OCI-LY3 (cell line): Measurements from ENCODE around the gene PLG.
A peak's percentile ranks its signal among the peaks of the same experiment; 100 is the strongest.
"Not testable (repeated sequence)": the region's sequence is repeated elsewhere in the genome, so short reads cannot be mapped to it uniquely, and the experiment has no call there.

Experiments used
- H2AFZ ChIP-seq: fragments of 200-600, 300-600 bp; shearing (Covaris generic); 2 replicates; pipeline ENCODE4 v1.6.0; 2014; ENCODE audit warnings: antibody characterized with exemption, low read depth, low read length
- H3K27ac ChIP-seq: fragments of 200-600, 300-600 bp; sonication (generic); 2 replicates; pipeline ENCODE4 v1.5.1; 2014; ENCODE audit warnings: mild to moderate bottlenecking, low read length, moderate library complexity, mixed read lengths
- H3K27me3 ChIP-seq: fragments of 200-600, 300-600 bp; sonication (generic); 2 replicates; pipeline ENCODE4 v1.6.1; 2014; ENCODE audit warnings: low read depth, low read length, mixed read lengths
- H3K36me3 ChIP-seq: fragments of 200-600, 300-600 bp; sonication (generic); replicated peaks from 2 replicates; pipeline ENCODE3; 2014; ENCODE audit warnings: low read depth, low read length, mixed read lengths
- H3K4me1 ChIP-seq: fragments of 300-600, 200-600 bp; sonication (generic); 2 replicates; pipeline ENCODE4 v1.6.1; 2014; ENCODE audit warnings: low read length, mixed read lengths
- H3K4me2 ChIP-seq: fragments of 200-600, 300-600 bp; sonication (generic); 2 replicates; pipeline ENCODE4 v1.6.1; 2014; ENCODE audit warnings: low read length, mixed read lengths
- H3K4me3 ChIP-seq: fragments of 300-600, 200-600 bp; sonication (generic); 2 replicates; pipeline ENCODE4 v1.5.1; 2014; ENCODE audit warnings: antibody characterized with exemption, mild to moderate bottlenecking, low read length, moderate library complexity
- H3K79me2 ChIP-seq: fragments of 300-600, 200-600 bp; shearing (Covaris generic); 2 replicates; pipeline ENCODE4 v1.6.1; 2014; ENCODE audit warnings: mild to moderate bottlenecking, low read length, mixed read lengths
- H3K9ac ChIP-seq: fragments of 300-600, 200-600 bp; shearing (Covaris generic); 2 replicates; pipeline ENCODE4 v1.6.0; 2014; ENCODE audit warnings: mild to moderate bottlenecking, low read length, moderate library complexity
- H3K9me3 ChIP-seq: fragments of 200-600, 300-600 bp; shearing (Covaris generic); 2 replicates; pipeline ENCODE4 v1.6.1; 2014; ENCODE audit warnings: low read length, mixed read lengths; ENCODE audit not compliant: insufficient read depth
- H4K20me1 ChIP-seq: fragments of 200-600, 300-600 bp; sonication (generic); 2 replicates; pipeline ENCODE4 v1.6.1; 2016; ENCODE audit warnings: low read length, mixed read lengths; ENCODE audit not compliant: insufficient read depth
- CTCF ChIP-seq: fragments of 200-600, 300-600 bp; sonication (generic); IDR thresholded peaks from 2 replicates; pipeline ENCODE4 v1.5.1; 2014; ENCODE audit warnings: antibody characterized with exemption, low read length, low read depth
- EZH2phosphoT487 ChIP-seq: fragments of 200-600 bp; shearing (Covaris generic); IDR thresholded peaks from 2 replicates; pipeline ENCODE4 v1.6.1; 2018; ENCODE audit warnings: antibody characterized with exemption, mixed run types, low read depth

PLG gene

GRCh38 chr6:160781298-160781697 lies 79.3 kb downstream of the PLG start:
- Histone ChIP-seq H3K4me2 (0 out of 2 replicates have a peak overlapping the region, but pooled peaks have one; percentile 2), H3K79me2 (no peaks in the 10 kb centered on the region), H3K36me3 (no peaks in the 10 kb centered on the region), H3K4me3 (no peak overlapping the region), H2AFZ (no peak overlapping the region), H3K4me1 (peaks cover 15% of the 10 kb centered on the region), H4K20me1 (no peaks in the 10 kb centered on the region), H3K9ac (no peak overlapping the region), H3K27me3 (no peaks in the 10 kb centered on the region), H3K27ac (no peak overlapping the region), H3K9me3 (no peaks in the 10 kb centered on the region)
- TF ChIP-seq EZH2phosphoT487: no peak
- no peak for TF ChIP-seq CTCF

GRCh38 chr6:160782228-160782627 lies 80.2 kb downstream of the PLG start:
- Histone ChIP-seq H3K4me3 (no peak overlapping the region), H3K9ac (no peak overlapping the region), H4K20me1 (no peaks in the 10 kb centered on the region), H3K36me3 (no peaks in the 10 kb centered on the region), H3K27ac (no peak overlapping the region), H3K9me3 (no peaks in the 10 kb centered on the region), H3K79me2 (no peaks in the 10 kb centered on the region), H3K27me3 (no peaks in the 10 kb centered on the region), H2AFZ (no peak overlapping the region), H3K4me1 (peaks cover 9% of the 10 kb centered on the region), H3K4me2 (no peak overlapping the region)
- TF ChIP-seq CTCF (no peak), EZH2phosphoT487 (no peak)

- Histone ChIP-seq H3K9me3 (no peaks in the 10 kb centered on the region), H2AFZ (no peak overlapping the region)
- TF ChIP-seq CTCF (no peak), EZH2phosphoT487 (no peak)
Observed at GRCh38 chr6:160783741-160784140, 81.7 kb downstream of the PLG start.

GRCh38 chr6:160788126-160788525 lies 86.1 kb downstream of the PLG start:
- H3K27me3 ChIP-seq, H3K9me3 ChIP-seq, H3K79me2 ChIP-seq, H3K4me2 ChIP-seq, H2AFZ ChIP-seq, H3K4me3 ChIP-seq, H3K36me3 ChIP-seq, H3K9ac ChIP-seq, H4K20me1 ChIP-seq: not testable (repeated sequence)
- Histone ChIP-seq H3K4me1 (peaks cover 47% of the 10 kb centered on the region), H3K27ac (peak overlapping the region; percentile 99)

More at GRCh38 chr6:160783741-160784140, 81.7 kb downstream of the PLG start:
- Histone ChIP-seq H3K27me3 (no peaks in the 10 kb centered on the region), H3K27ac (no peak overlapping the region), H3K36me3 (no peaks in the 10 kb centered on the region), H3K4me1 (peaks cover 19% of the 10 kb centered on the region), H3K79me2 (no peaks in the 10 kb centered on the region), H3K9ac (no peak overlapping the region), H4K20me1 (no peaks in the 10 kb centered on the region), H3K4me2 (no peak overlapping the region), H3K4me3 (no peak overlapping the region)

GRCh38 chr6:160788806-160789205 lies 86.8 kb downstream of the PLG start:
- TF ChIP-seq EZH2phosphoT487 (no peak), CTCF (no peak)
- H3K36me3 ChIP-seq: peaks cover 8% of the 10 kb centered on the region
- 0 out of 2 replicates have a peak overlapping the region, but pooled peaks have one; percentile 19 for H3K9ac ChIP-seq
- H3K27ac ChIP-seq: peak overlapping the region; percentile 99
- H3K79me2 ChIP-seq: no peaks in the 10 kb centered on the region
- no peak overlapping the region for H2AFZ ChIP-seq
- H3K9me3 ChIP-seq: no peaks in the 10 kb centered on the region
- H3K27me3 ChIP-seq: no peaks in the 10 kb centered on the region
- H3K4me3 ChIP-seq: no peak overlapping the region
- H3K4me1 ChIP-seq: peaks cover 48% of the 10 kb centered on the region
- H3K4me2 ChIP-seq: peak overlapping the region; percentile 41
- H4K20me1 ChIP-seq: no peaks in the 10 kb centered on the region
